IMR-90 (cell line): ENCODE results near the gene ZDHHC18. TPM values are rescaled to one million over a fixed set of nuclear protein-coding genes. Genes with fewer than 3 reads are reported as not detected.

Source experiments
- ATAC-seq: fragments of 200-7000 bp; cut with Tn5 transposase; 2 replicates; pipeline ENCODE4 v1.9.1; 2020; ENCODE audit warnings: low read depth, mild to moderate bottlenecking, moderate library complexity
- BruUV-seq: library from RNA; stranded (reverse); fragments of 400-500 nt; replicated peaks from 2 replicates; lab custom pipeline; 2021; lab: Mats Ljungman, UMichigan
- CTCF ChIA-PET: fragments of 300-600 bp; formaldehyde crosslinking; extraction: SDS; loops from one replicate; lab custom pipeline; 2021; ENCODE audit warnings: antibody characterized with exemption; lab: Yijun Ruan, JAX
- POLR2A ChIA-PET: fragments of 300-600 bp; sonication (Branson Sonifier 250); formaldehyde crosslinking; loops from one replicate; lab custom pipeline; 2022; ENCODE audit warnings: antibody characterized with exemption; ENCODE audit not compliant: unreplicated experiment; lab: Charles Lee
- DNase-seq: peaks from one replicate; pipeline ENCODE4 v3.0.0; 2013
- H2AFZ ChIP-seq: replicated peaks from 2 replicates; pipeline ENCODE3; 2013; ENCODE audit warnings: low read length, mild to moderate bottlenecking; ENCODE audit not compliant: poor library complexity
- H2AK5ac ChIP-seq: 2 replicates; pipeline ENCODE4 v1.6.1; 2013; ENCODE audit warnings: low read depth, low read length, inconsistent platforms
- H2AK9ac ChIP-seq: replicated peaks from 2 replicates; pipeline ENCODE3; 2013; ENCODE audit warnings: mild to moderate bottlenecking, low read depth, low read length, moderate library complexity; ENCODE audit not compliant: poor library complexity
- H2BK120ac ChIP-seq: 2 replicates; pipeline ENCODE4 v1.6.1; 2013; ENCODE audit warnings: low read depth, low read length, inconsistent platforms
- H2BK15ac ChIP-seq: 3 replicates; pipeline ENCODE4 v1.6.1; 2013; ENCODE audit warnings: low read depth, low read length, inconsistent platforms
- H2BK20ac ChIP-seq: 2 replicates; pipeline ENCODE4 v1.6.1; 2013; ENCODE audit warnings: low read depth, mild to moderate bottlenecking, inconsistent platforms, low read length, moderate library complexity
- H2BK5ac ChIP-seq: 2 replicates; pipeline ENCODE4 v1.6.1; 2013; ENCODE audit warnings: mild to moderate bottlenecking, low read depth, low read length, inconsistent platforms; ENCODE audit not compliant: poor library complexity, severe bottlenecking
- H3K14ac ChIP-seq: replicated peaks from 2 replicates; pipeline ENCODE4 v1.6.1; 2013; ENCODE audit warnings: low read depth, low read length, inconsistent platforms
- H3K18ac ChIP-seq: 2 replicates; pipeline ENCODE4 v1.6.1; 2013; ENCODE audit warnings: low read depth, low read length, control low read depth
- H3K23ac ChIP-seq: 2 replicates; pipeline ENCODE4 v1.6.1; 2013; ENCODE audit warnings: low read depth, low read length, inconsistent platforms
- H3K27ac ChIP-seq: 2 replicates; pipeline ENCODE4 v1.5.1; 2013; ENCODE audit warnings: mild to moderate bottlenecking, control low read depth, low read length; ENCODE audit not compliant: insufficient read depth
- H3K27me3 ChIP-seq: 2 replicates; pipeline ENCODE4 v1.6.1; 2013; ENCODE audit warnings: low read length; ENCODE audit not compliant: control insufficient read depth, insufficient read depth
- H3K36me3 ChIP-seq: 2 replicates; pipeline ENCODE4 v1.6.1; 2013; ENCODE audit warnings: low read length, mixed read lengths; ENCODE audit not compliant: control insufficient read depth, insufficient read depth
- H3K4ac ChIP-seq: 2 replicates; pipeline ENCODE4 v1.6.1; 2013; ENCODE audit warnings: low read depth, low read length, inconsistent platforms
- H3K4me1 ChIP-seq: 2 replicates; pipeline ENCODE4 v1.6.1; 2013; ENCODE audit warnings: low read length, mixed read lengths; ENCODE audit not compliant: control insufficient read depth, insufficient read depth
- H3K4me2 ChIP-seq: 2 replicates; pipeline ENCODE4 v1.6.1; 2013; ENCODE audit warnings: low read depth, mild to moderate bottlenecking, control low read depth, low read length, moderate library complexity
- H3K4me3 ChIP-seq: 2 replicates; pipeline ENCODE4 v1.5.1; 2013; ENCODE audit warnings: low read depth, mild to moderate bottlenecking, control low read depth, low read length, moderate library complexity; ENCODE audit not compliant: insufficient read depth
- H3K56ac ChIP-seq: 2 replicates; pipeline ENCODE4 v1.6.1; 2013; ENCODE audit warnings: low read length, inconsistent platforms; ENCODE audit not compliant: insufficient read depth; ENCODE audit errors: extremely low read depth
- H3K79me1 ChIP-seq, 2 experiments: 2 replicates each; pipeline ENCODE4 v1.6.1; 2013; ENCODE audit warnings: low read length in 2 of 2, inconsistent platforms in 1 of 2, low read depth in 1 of 2
- H3K9ac ChIP-seq: 2 replicates; pipeline ENCODE4 v1.6.1; 2013; ENCODE audit warnings: low read depth, low read length, control low read depth
- H3K9me1 ChIP-seq: 2 replicates; pipeline ENCODE4 v1.6.1; 2013; ENCODE audit warnings: low read length, inconsistent platforms; ENCODE audit not compliant: insufficient read depth
- H3K9me3 ChIP-seq: 2 replicates; pipeline ENCODE4 v1.6.1; 2013; ENCODE audit warnings: low read length; ENCODE audit not compliant: control insufficient read depth, insufficient read depth
- H4K20me1 ChIP-seq: 2 replicates; pipeline ENCODE4 v1.6.1; 2013; ENCODE audit warnings: low read length, inconsistent platforms; ENCODE audit not compliant: insufficient read depth
- H4K5ac ChIP-seq: 2 replicates; pipeline ENCODE4 v1.6.1; 2013; ENCODE audit warnings: mild to moderate bottlenecking, low read depth, low read length, control low read depth
- H4K8ac ChIP-seq, 2 experiments: 2 replicates each; pipeline ENCODE4 v1.6.1; 2013; ENCODE audit warnings: low read depth in 2 of 2, low read length in 2 of 2, control low read depth in 1 of 2, inconsistent platforms in 1 of 2
- H4K91ac ChIP-seq: 2 replicates; pipeline ENCODE4 v1.6.1; 2013; ENCODE audit warnings: low read depth, low read length, inconsistent platforms; ENCODE audit not compliant: insufficient read depth
- BHLHE40 ChIP-seq: fragments of 150-350 bp; IDR thresholded peaks from 2 replicates; pipeline ENCODE4 v1.6.1; 2016; ENCODE audit warnings: mild to moderate bottlenecking, low read depth, low read length
- MAZ ChIP-seq: IDR thresholded peaks from 2 replicates; pipeline ENCODE4 v1.6.1; 2012; ENCODE audit warnings: low read depth, mild to moderate bottlenecking, low read length, improper control_type of control experiment, moderate library complexity, borderline replicate concordance
- WGBS, 2 experiments: methylation state at CpG; one replicate each; pipeline versions ENCODE4 v1.1.5 to v1.1.7; 2013; ENCODE audit warnings: missing lambda C conversion rate in 2 of 2; ENCODE audit not compliant: insufficient read length in 1 of 2; ENCODE audit errors: extremely low coverage in 2 of 2; 5-methylcytosine and 5-hydroxymethylcytosine counted together
- dilution Hi-C: fragments of 300-500 bp; cut with HindIII; formaldehyde crosslinking; loops from one replicate; pipeline ENCODE4 v1.14.3; 2018; ENCODE audit warnings: low sequenced_read_pairs; ENCODE audit not compliant: unreplicated experiment
- in situ Hi-C: fragments of 300-500 bp; cut with MboI; formaldehyde crosslinking; loops from 3 replicates; pipeline ENCODE4 v1.14.3; 2019; ENCODE audit warnings: low sequenced_read_pairs, inconsistent platforms, mixed read lengths
- intact Hi-C: fragments of 100-400 bp; cut with micrococcal nuclease; formaldehyde crosslinking; loops from 2 replicates; pipeline ENCODE4 v1.10.0; 2022
- polyA plus RNA-seq, 3 experiments: library from polyadenylated mRNA; depleted of rRNA; stranded (reverse); fragments of >200 nt; gene quantifications; 2 replicates each; pipeline ENCODE4 v1.2.3, GENCODE V29; 2012; ENCODE audit warnings: low replicate concordance in 1 of 3
- total RNA-seq: library from RNA; depleted of rRNA; stranded (reverse); fragments of >200 nt; gene quantifications from 2 replicates; pipeline ENCODE4 v1.2.3, GENCODE V29; 2012
- TF ChIP-seq, protein P1 (sequence below): fragments of 150-350 bp; IDR thresholded peaks from 2 replicates; pipeline ENCODE4 v1.6.1; 2016; ENCODE audit warnings: low read depth, mild to moderate bottlenecking, low read length, moderate library complexity, borderline replicate concordance

Gene ZDHHC18
- total and polyA plus RNA-seq, 2 of the 4 experiments (the other 2 are of a cell fraction) = 12.5 to 37.0 TPM

DNA sequence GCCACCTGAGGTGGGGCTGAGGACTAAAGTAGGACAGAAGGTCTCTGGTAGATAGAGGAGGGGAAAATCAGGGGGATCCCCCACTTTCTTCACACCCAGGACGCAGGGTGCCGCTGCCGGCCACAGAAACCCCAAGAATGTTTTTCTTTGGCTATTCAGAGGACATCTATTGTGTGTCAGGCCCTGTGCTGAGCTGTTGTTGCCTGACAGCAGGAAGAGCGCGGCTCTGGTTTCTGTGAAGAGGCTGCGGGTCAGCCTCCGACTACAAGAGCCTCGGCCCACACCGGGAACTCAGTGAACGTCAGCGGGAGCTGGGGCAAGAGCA is 39.1 kb upstream of the ZDHHC18 start:
- Histone ChIP-seq H2AK9ac (peak overlapping the region; percentile 99), H3K4me2 (peak overlapping the region; percentile 86), H3K14ac (peak overlapping the region; percentile 100), H3K56ac (peak overlapping the region; percentile 99), H4K8ac (peak overlapping the region; percentile 96 to 99), H3K4ac (peak overlapping the region; percentile 97), H3K18ac (peak overlapping the region; percentile 97), H3K23ac (peak overlapping the region; percentile 97), H3K9me3 (no peaks in the 10 kb centered on the region), H2BK5ac (peak overlapping the region; percentile 96), H2BK20ac (peak overlapping the region; percentile 54), H3K4me1 (peaks cover 35% of the 10 kb centered on the region), H3K9me1 (peaks cover 18% of the 10 kb centered on the region), H2BK120ac (peak overlapping the region; percentile 93), H3K27ac (peak overlapping the region; percentile 95), H3K9ac (peak overlapping the region; percentile 93), H4K20me1 (peaks cover 12% of the 10 kb centered on the region; the same call in 1 of the 2 replicates), H2BK15ac (peak overlapping the region; percentile 86; the same call in 2 of the 3 replicates), H3K27me3 (no peaks in the 10 kb centered on the region), H3K79me1 (peaks cover 38 to 62% of the 10 kb centered on the region in 2 experiments), H2AK5ac (peak overlapping the region; percentile 92), H3K36me3 (no peaks in the 10 kb centered on the region; the same call in 1 of the 2 replicates), H4K91ac (peak overlapping the region; percentile 100), H3K4me3 (peak overlapping the region; percentile 72), H4K5ac (peak overlapping the region; percentile 97), H2AFZ (peak overlapping the region; percentile 99)
- ATAC-seq (peak; percentile 4), DNase-seq (peak; percentile 53)
- intact Hi-C loops = loop anchor here (1.0 kb wide), 1 partner anchor 15 kb away; no protein-coding TSS in a partner anchor
- POLR2A ChIA-PET = interaction anchor here (0.7 to 1.4 kb wide), 3 partner anchors 12 to 89 kb away, joined by 3 to 4 read pairs (median 4); no protein-coding TSS in a partner anchor
- BruUV-seq = no TSS peak
- in situ Hi-C loops = loop anchor here (5.0 kb wide), 1 partner anchor 95 kb away; no protein-coding TSS in a partner anchor
- 0% methylated on average over 3 of the region's 11 CpGs; no CpG with 5 or more reads in 1 of the 2 experiments for WGBS, 2 experiments
- CTCF ChIA-PET = interaction anchor here (4.7 kb wide), 1 partner anchor 185 kb away, joined by 20 read pairs; no protein-coding TSS in a partner anchor
- dilution Hi-C loops = loop anchor here (25.0 kb wide), 1 partner anchor 200 kb away; no protein-coding TSS in a partner anchor
- TF ChIP-seq, protein P1, sequence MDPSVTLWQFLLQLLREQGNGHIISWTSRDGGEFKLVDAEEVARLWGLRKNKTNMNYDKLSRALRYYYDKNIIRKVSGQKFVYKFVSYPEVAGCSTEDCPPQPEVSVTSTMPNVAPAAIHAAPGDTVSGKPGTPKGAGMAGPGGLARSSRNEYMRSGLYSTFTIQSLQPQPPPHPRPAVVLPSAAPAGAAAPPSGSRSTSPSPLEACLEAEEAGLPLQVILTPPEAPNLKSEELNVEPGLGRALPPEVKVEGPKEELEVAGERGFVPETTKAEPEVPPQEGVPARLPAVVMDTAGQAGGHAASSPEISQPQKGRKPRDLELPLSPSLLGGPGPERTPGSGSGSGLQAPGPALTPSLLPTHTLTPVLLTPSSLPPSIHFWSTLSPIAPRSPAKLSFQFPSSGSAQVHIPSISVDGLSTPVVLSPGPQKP = no peak
- 0 out of 2 replicates have a peak, but pooled peaks have one; percentile 10 for TF ChIP-seq BHLHE40
- no peak for TF ChIP-seq MAZ
